Measurements from ENCODE around the gene KISS1R.

GRCh38 chr19:916645-917322 lies 349 bp upstream of the KISS1R start:
- TF ChIP-seq CTCF (IDR thresholded peaks at IDR 0.05) = no peak
- no peak for TF ChIP-seq POLR2AphosphoS5 (IDR thresholded peaks at IDR 0.05)
- no peak for TF ChIP-seq POLR2A (IDR thresholded peaks at IDR 0.05; ENCODE audit: low read depth)
- no peak for TF ChIP-seq EP300 (IDR thresholded peaks at IDR 0.05)

Data from esophagus muscularis mucosa (tissue), 4 donors.